Measurements from ENCODE around the gene ANKRD1.
A peak's percentile ranks its signal among the peaks of the same experiment; 100 is the strongest.

Gene ANKRD1

DNA sequence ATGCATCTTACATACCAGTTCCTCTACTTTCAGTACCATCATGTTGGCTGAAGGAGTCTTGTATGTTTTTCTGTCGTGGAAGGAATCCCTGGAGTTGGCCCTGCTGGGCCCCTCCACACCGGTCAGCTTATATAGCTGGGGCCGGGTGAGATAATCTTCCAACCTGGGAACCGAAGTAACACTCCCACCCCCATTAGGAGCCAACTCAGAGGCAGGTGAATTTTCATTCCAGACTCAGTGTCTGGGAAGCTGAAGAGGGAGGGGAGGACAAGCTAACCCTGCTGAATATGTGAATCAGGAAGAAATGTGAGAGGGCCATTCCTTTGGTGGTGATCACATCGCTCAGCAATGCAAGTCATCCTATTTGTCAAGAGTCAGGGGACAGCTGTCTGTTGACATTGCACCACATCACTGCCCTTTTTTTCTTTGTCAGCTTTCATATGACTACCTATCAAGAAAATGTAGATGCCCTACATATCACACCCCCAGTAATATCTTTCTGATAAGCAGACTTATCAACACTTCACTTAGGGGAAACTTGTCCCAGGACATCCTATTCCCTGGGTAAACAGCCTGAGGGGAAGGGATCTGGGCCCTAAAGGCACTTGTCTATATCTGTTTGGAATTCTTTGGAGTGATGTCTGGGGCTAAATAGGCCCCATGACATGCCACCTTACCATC lies at the start of gene ANKRD1:
Gene ANKRD1, minus strand, starts transcription at position 102 of the 681 bp plus-strand sequence. Its CDS starts 60 bp downstream, at position 42.
- Mint-ChIP-seq H3K27ac (no peak within 1 kb of the TSS), H3K4me3 (no peak within 1 kb of the TSS), H3K4me1 (no peaks in the 10 kb centered on the region), H3K9me3 (no peaks in the 10 kb centered on the region), H3K27me3 (peaks cover 16% of the 10 kb centered on the region)
- ATAC-seq, result no peak
- no peak for DNase-seq

- H3K27me3 Mint-ChIP-seq, result peaks cover 7% of the 10 kb centered on the region
- H3K27ac Mint-ChIP-seq, result no peak overlapping the region
These were observed 49.2 kb upstream of the ANKRD1 start for GRCh38 chr10:90969947-90970673.

DNA sequence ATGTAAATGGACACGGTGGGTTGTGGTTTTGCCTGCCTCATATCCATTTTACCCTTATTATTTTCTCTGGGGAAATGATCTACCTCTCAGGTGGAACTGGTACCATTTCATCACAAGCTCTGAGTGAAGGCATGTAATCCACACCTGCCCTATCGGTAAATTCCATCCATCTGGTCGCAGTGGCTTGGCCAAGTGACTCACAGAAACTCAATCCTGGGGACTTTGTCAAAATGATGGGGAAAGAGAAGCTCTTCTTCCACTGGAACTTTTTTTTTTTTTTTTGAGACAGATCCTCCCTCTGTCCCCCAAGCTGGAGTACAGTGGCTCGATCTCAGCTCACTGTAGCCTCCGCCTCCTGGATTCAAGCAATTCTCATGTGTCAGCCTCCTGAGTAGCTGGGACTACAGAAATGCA lies 48.2 kb upstream of the ANKRD1 start:
- ATAC-seq (no peak), DNase-seq (no peak)
- H3K4me3 Mint-ChIP-seq, result no peak overlapping the region
- no peaks in the 10 kb centered on the region for H3K9me3 Mint-ChIP-seq
- peaks cover 7% of the 10 kb centered on the region for H3K27me3 Mint-ChIP-seq
- H3K4me1 Mint-ChIP-seq, result no peaks in the 10 kb centered on the region
- H3K27ac Mint-ChIP-seq, result no peak overlapping the region

More at GRCh38 chr10:90969947-90970673, 49.2 kb upstream of the ANKRD1 start:
- Mint-ChIP-seq H3K9me3 (no peaks in the 10 kb centered on the region), H3K4me3 (no peak overlapping the region), H3K4me1 (no peaks in the 10 kb centered on the region)
- ATAC-seq (no peak), DNase-seq (no peak)

DNA sequence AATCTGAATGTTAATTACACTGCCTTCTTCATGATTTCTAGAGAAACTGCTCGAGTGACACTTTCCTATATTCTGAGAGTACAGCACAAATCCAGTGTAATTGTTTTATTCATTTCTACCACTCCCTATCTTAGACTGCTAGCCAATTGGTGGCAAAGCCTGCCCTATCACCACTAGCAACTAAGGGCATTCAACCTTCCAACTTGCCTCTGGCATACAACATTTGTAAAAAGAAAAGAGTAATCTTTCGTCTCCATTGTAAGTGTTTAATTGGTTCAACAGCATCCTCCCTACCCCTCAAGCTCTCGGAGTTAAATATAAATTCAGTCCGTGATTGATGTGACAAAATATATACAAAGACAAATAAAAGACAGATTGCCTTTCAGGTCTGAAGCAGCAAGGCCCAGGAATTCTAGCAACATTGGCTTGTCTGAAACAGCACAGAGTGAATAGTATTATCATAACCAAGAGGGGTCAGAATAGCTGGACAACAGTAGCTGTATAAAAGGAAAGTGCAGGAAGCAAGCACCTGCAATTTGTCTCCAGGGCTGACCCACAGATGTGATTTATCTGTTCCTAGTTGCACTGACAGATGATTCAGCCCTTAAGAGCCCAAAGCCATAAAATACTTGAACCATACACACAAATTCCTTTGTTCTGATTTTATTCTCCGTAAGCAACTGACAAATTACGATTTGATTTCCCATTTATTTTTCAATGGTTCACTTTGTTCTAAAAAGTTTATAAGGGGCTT lies 47.6 kb upstream of the ANKRD1 start:
- ATAC-seq (no peak), DNase-seq (no peak)
- Mint-ChIP-seq H3K4me1 (no peaks in the 10 kb centered on the region), H3K27me3 (peaks cover 6% of the 10 kb centered on the region), H3K9me3 (no peaks in the 10 kb centered on the region), H3K27ac (no peak overlapping the region), H3K4me3 (no peak overlapping the region)

- no peak for ATAC-seq
- Mint-ChIP-seq H3K27me3 (no peaks in the 10 kb centered on the region), H3K4me3 (no peak overlapping the region)
These were observed 47.0 kb upstream of the ANKRD1 start for GRCh38 chr10:90967865-90968264.

GRCh38 chr10:90966146-90966545 lies 45.3 kb upstream of the ANKRD1 start:
- no peak for DNase-seq
- Mint-ChIP-seq H3K4me1 (no peaks in the 10 kb centered on the region), H3K4me3 (no peak overlapping the region), H3K27me3 (no peaks in the 10 kb centered on the region), H3K27ac (no peak overlapping the region), H3K9me3 (no peaks in the 10 kb centered on the region)
- ATAC-seq, result no peak

More at GRCh38 chr10:90967865-90968264, 47.0 kb upstream of the ANKRD1 start:
- no peaks in the 10 kb centered on the region for H3K4me1 Mint-ChIP-seq
- H3K9me3 Mint-ChIP-seq, result no peaks in the 10 kb centered on the region
- DNase-seq, result no peak
- no peak overlapping the region for H3K27ac Mint-ChIP-seq

DNA sequence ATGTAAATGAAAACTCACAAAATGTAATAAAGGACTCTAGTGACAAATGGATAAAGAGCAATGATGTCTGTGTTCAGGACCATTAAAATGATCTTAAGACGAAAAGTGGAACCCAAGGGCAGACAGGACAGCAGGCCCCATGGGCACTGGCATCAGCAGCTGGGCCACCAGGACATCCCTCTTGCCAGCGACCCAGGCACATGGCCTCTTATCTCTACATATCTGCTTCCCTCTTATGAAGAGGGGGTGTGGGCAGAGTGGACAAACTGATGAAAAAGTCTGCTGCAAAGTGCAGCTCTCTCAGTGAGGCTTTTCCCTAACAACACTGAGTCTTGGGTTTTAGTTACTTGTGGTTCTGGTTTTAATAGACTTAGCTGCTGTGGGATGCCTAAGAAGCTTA lies 44.8 kb upstream of the ANKRD1 start:
- no peak for ATAC-seq
- no peak for DNase-seq
- no peaks in the 10 kb centered on the region for H3K4me1 Mint-ChIP-seq
- no peaks in the 10 kb centered on the region for H3K9me3 Mint-ChIP-seq
- H3K27me3 Mint-ChIP-seq, result no peaks in the 10 kb centered on the region
- no peak overlapping the region for H3K4me3 Mint-ChIP-seq
- H3K27ac Mint-ChIP-seq, result no peak overlapping the region

DNA sequence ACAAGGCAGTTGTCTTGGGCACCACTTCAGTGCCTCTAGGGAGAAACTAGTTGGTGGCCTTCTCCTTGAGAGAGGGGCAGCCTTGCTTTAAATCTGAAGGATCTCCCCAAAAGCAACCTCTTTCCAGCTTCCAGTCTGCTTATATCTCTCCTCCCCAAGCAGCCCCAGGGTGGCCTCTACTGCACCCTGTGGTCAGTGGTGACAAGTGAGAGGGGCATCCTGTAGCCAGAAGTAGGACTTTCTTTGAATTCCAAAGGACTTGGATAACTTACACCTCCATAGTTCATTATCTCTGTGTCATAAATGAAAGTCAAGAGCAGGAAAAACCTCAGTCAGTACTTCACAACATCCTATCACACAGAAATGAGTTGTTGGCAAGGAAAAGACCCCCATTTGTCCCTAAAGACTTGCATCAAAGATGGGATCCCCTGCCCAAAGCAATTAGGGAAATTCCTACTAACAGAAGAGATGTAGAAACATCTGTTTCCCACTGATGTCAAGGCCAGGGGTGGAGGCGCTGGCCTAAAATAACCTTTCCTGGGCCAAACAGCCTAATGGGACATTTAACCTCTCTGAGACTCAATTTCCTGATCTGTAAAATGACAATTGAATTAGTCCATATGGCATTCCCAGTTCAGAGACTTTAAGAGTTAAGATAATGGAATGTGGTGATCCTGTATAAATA lies 44.0 kb upstream of the ANKRD1 start:
- Mint-ChIP-seq H3K27ac (no peak overlapping the region), H3K9me3 (no peaks in the 10 kb centered on the region), H3K4me3 (no peak overlapping the region), H3K27me3 (no peaks in the 10 kb centered on the region), H3K4me1 (no peaks in the 10 kb centered on the region)
- no peak for ATAC-seq
- no peak for DNase-seq

- no peak overlapping the region for H3K4me3 Mint-ChIP-seq
- ATAC-seq (no peak), DNase-seq (no peak)
- no peaks in the 10 kb centered on the region for H3K27me3 Mint-ChIP-seq
- no peak overlapping the region for H3K27ac Mint-ChIP-seq
- no peaks in the 10 kb centered on the region for H3K4me1 Mint-ChIP-seq
- no peaks in the 10 kb centered on the region for H3K9me3 Mint-ChIP-seq
These were observed 42.4 kb upstream of the ANKRD1 start for GRCh38 chr10:90963331-90963730.

DNA sequence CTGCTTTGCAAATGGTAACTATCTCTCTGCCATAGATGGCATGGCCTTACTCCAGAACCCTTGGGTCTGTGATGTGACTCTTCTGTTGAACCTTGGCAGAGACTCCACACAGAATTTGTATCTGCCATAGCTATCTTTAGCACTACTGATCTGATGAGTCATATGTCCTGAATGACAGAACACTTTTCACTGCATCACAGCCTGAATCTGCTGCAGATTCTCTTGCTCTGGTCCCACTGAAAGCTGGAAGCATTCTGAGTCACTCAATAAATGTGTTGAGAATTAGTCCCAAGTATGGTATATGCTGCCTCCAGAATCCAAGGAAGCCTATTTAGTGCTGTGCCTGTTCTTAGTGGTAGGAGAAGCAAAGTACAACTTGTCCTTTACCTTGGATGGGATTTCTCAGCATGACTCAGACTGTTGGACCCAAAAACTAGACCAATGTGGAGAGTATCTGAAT lies 39.5 kb upstream of the ANKRD1 start:
- no peaks in the 10 kb centered on the region for H3K27me3 Mint-ChIP-seq
- ATAC-seq, result peak; percentile 42

GRCh38 chr10:90959826-90960225 lies 38.9 kb upstream of the ANKRD1 start:
- Mint-ChIP-seq H3K4me1 (no peaks in the 10 kb centered on the region), H3K4me3 (no peak overlapping the region), H3K9me3 (no peaks in the 10 kb centered on the region), H3K27ac (no peak overlapping the region), H3K27me3 (no peaks in the 10 kb centered on the region)
- ATAC-seq (no peak), DNase-seq (no peak)

More for the DNA sequence above, 39.5 kb upstream of the ANKRD1 start:
- H3K27ac Mint-ChIP-seq, result no peak overlapping the region
- DNase-seq, result no peak
- H3K4me1 Mint-ChIP-seq, result no peaks in the 10 kb centered on the region
- no peaks in the 10 kb centered on the region for H3K9me3 Mint-ChIP-seq
- H3K4me3 Mint-ChIP-seq, result no peak overlapping the region

GRCh38 chr10:90958781-90959180 lies 37.9 kb upstream of the ANKRD1 start:
- Mint-ChIP-seq H3K27ac (no peak overlapping the region), H3K9me3 (no peaks in the 10 kb centered on the region), H3K27me3 (no peaks in the 10 kb centered on the region), H3K4me3 (no peak overlapping the region), H3K4me1 (no peaks in the 10 kb centered on the region)
- DNase-seq, result no peak
- ATAC-seq, result no peak

DNA sequence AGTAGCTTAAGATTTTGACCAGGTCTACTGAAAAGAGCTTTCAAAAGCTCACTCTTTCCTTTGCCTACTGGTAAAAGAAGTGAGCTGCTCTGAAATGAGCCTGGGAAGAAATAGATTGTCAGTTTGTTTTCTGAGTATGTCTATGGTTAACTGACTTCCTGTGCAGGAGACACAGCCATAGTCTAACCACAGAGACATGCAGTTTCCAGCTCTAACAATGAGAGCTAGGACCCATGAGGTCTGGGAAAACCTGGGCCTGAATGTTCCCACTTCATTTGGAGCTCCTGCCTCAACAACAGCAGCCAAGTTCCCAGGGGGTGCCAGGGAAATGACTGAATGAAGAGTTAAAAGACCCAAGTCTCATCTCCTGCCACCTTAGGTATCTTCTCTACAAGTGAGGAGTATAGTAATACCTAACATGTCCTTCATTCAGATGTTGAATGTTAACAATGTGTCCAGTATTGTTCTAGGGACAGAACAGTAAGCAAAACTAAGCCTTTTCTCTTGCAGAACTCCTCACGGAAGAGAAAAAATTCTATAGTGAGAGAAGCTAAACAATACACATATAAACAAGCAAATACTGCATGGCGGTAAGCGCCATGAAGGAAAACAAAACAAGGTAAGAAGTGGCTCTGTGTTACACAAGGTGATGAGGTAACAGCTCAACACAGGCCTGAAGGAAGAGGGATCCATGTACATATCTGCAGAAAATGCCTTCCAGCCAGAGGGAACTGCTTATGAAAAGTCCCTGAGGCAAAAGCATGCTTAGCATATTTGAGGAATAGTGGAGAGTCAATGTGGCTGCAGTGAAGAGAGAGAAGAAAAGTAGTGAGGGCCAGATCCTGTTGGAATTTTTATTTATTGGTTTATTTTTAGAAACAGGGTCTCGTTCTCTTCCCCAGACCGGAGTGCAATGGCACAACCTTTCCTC lies 26.4 kb upstream of the ANKRD1 start:
- H3K4me1 Mint-ChIP-seq, result peaks cover 18% of the 10 kb centered on the region
- peak in 1 of 2 donors; percentile 2 for DNase-seq

GRCh38 chr10:90945491-90946070 lies 24.7 kb upstream of the ANKRD1 start:
- no peaks in the 10 kb centered on the region for H3K27me3 Mint-ChIP-seq
- no peak overlapping the region for H3K4me3 Mint-ChIP-seq
- DNase-seq, result no peak
- ATAC-seq, result peak; percentile 35
- H3K9me3 Mint-ChIP-seq, result no peaks in the 10 kb centered on the region
- no peak overlapping the region for H3K27ac Mint-ChIP-seq
- peaks cover 18% of the 10 kb centered on the region for H3K4me1 Mint-ChIP-seq

More for the DNA sequence above, 26.4 kb upstream of the ANKRD1 start:
- ATAC-seq, result peak; percentile 70
- peaks cover 3 to 4% of the 10 kb centered on the region in 2 donors for H3K9me3 Mint-ChIP-seq
- no peak overlapping the region for H3K4me3 Mint-ChIP-seq
- peak overlapping the region in 1 of 2 donors; percentile 29 for H3K27ac Mint-ChIP-seq
- no peaks in the 10 kb centered on the region for H3K27me3 Mint-ChIP-seq

All from stimulated activated naive CD8-positive, alpha-beta T cell treated with anti-CD3 and anti-CD28 coated beads, Interleukin-15, amount 100 ng/mL, for 72 hours (primary cell).